PC-9 (cell line): ENCODE results near the gene ARHGAP24. TPM values are rescaled to one million over a fixed set of nuclear protein-coding genes. Genes with fewer than 3 reads are reported as not detected.

Experiments used
- BruUV-seq: library from RNA; stranded (reverse); fragments of 400-500 nt; replicated peaks from 2 replicates; lab custom pipeline; 2021; lab: Mats Ljungman, UMichigan
- CTCF ChIA-PET: fragments of 300-600 bp; sonication (Branson Sonifier 250); formaldehyde crosslinking; loops from one replicate; lab custom pipeline; 2022; ENCODE audit warnings: antibody characterized with exemption; lab: Charles Lee
- POLR2A ChIA-PET: fragments of 300-600 bp; sonication (Branson Sonifier 250); formaldehyde crosslinking; loops from one replicate; lab custom pipeline; 2022; ENCODE audit warnings: antibody characterized with exemption; ENCODE audit not compliant: unreplicated experiment; lab: Charles Lee
- DNase-seq, 2 experiments: peaks; one replicate each; pipeline versions ENCODE4 v3.0.0 to v3.0.0-alpha.2; 2015 to 2022; ENCODE audit warnings: mixed read lengths in 1 of 2
- H2AFZ ChIP-seq: fragments of 200-600 bp; sonication (generic); 2 replicates; pipeline ENCODE4 v1.8.1; 2017; ENCODE audit warnings: antibody characterized with exemption
- H3F3A ChIP-seq: fragments of 200-600 bp; sonication (generic); 2 replicates; pipeline ENCODE4 v1.8.1; 2017; ENCODE audit warnings: antibody characterized with exemption, mild to moderate bottlenecking, low read depth; ENCODE audit not compliant: insufficient read depth
- H3K27ac ChIP-seq: fragments of 200-600 bp; sonication (generic); 2 replicates; pipeline ENCODE4 v1.6.1; 2016; ENCODE audit warnings: mixed run types
- H3K27me3 ChIP-seq: fragments of 200-600 bp; sonication (generic); 2 replicates; pipeline ENCODE4 v1.6.1; 2016; ENCODE audit warnings: low read depth, mixed run types; ENCODE audit not compliant: insufficient read depth
- H3K36me3 ChIP-seq: fragments of 200-600 bp; sonication (generic); 2 replicates; pipeline ENCODE4 v1.6.1; 2016; ENCODE audit warnings: low read depth, mixed run types
- H3K4me1 ChIP-seq: fragments of 200-600 bp; sonication (generic); replicated peaks from 2 replicates; pipeline ENCODE4 v1.6.1; 2016; ENCODE audit warnings: mixed run types; ENCODE audit not compliant: insufficient read depth
- H3K4me2 ChIP-seq: fragments of 200-600 bp; sonication (generic); 2 replicates; pipeline ENCODE4 v1.6.1; 2017; ENCODE audit warnings: mixed run types
- H3K4me3 ChIP-seq: fragments of 200-600 bp; sonication (generic); 2 replicates; pipeline ENCODE4 v1.6.1; 2016; ENCODE audit warnings: mixed run types
- H3K79me2 ChIP-seq: fragments of 200-600 bp; sonication (generic); 2 replicates; pipeline ENCODE4 v1.6.1; 2017; ENCODE audit warnings: low read depth, mixed run types
- H3K9me2 ChIP-seq: fragments of 200-600 bp; sonication (generic); 2 replicates; pipeline ENCODE4 v1.8.1; 2017; ENCODE audit warnings: mild to moderate bottlenecking; ENCODE audit not compliant: insufficient read depth
- H3K9me3 ChIP-seq: fragments of 200-600 bp; sonication (generic); 2 replicates; pipeline ENCODE4 v1.8.1; 2016; ENCODE audit warnings: low read depth; ENCODE audit not compliant: insufficient read depth
- H4K20me1 ChIP-seq: fragments of 200-600 bp; sonication (generic); 2 replicates; pipeline ENCODE4 v1.8.1; 2017; ENCODE audit not compliant: insufficient read depth
- CTCF ChIP-seq: fragments of 200-600 bp; sonication (generic); conservative IDR thresholded peaks from 2 replicates; pipeline ENCODE4 v1.6.1; 2017; ENCODE audit warnings: mixed run types, antibody characterized with exemption, mild to moderate bottlenecking, moderate library complexity
- EZH2 ChIP-seq: fragments of 200-600 bp; sonication (generic); IDR thresholded peaks from 2 replicates; pipeline ENCODE4 v1.8.0; 2017; ENCODE audit warnings: antibody characterized with exemption, low read depth
- intact Hi-C: fragments of 100-400 bp; cut with micrococcal nuclease; formaldehyde crosslinking; loops from one replicate; pipeline ENCODE4 v1.10.0; 2022; ENCODE audit not compliant: unreplicated experiment
- total RNA-seq: library from RNA; stranded (reverse); gene quantifications from 2 replicates; pipeline ENCODE4 v1.2.3, GENCODE V29; 2021

The ARHGAP24 gene
- total RNA-seq, 1 experiment from 2014 or later = 2.2 TPM

GRCh38 chr4:85940151-85940550, 465.2 kb downstream of the ARHGAP24 start:
- intact Hi-C loops = no loop called here
- no peak for TF ChIP-seq EZH2
- TF ChIP-seq CTCF = no peak
- CTCF ChIA-PET = no interaction called here

GRCh38 chr4:85942107-85942506, 467.2 kb downstream of the ARHGAP24 start:
- no peak overlapping the region for H2AFZ ChIP-seq
- POLR2A ChIA-PET = no interaction called here
- no peaks in the 10 kb centered on the region for H3K4me1 ChIP-seq
- BruUV-seq = no TSS peak
- H3K4me3 ChIP-seq = no peak overlapping the region
- no peaks in the 10 kb centered on the region for H3K36me3 ChIP-seq
- H3K4me2 ChIP-seq = no peak overlapping the region
- H3K9me2 ChIP-seq = no peaks in the 10 kb centered on the region
- intact Hi-C loops = no loop called here
- H4K20me1 ChIP-seq = no peaks in the 10 kb centered on the region
- CTCF ChIA-PET = no interaction called here
- H3K9me3 ChIP-seq = no peaks in the 10 kb centered on the region
- no peaks in the 10 kb centered on the region for H3K79me2 ChIP-seq
- H3F3A ChIP-seq = no peaks in the 10 kb centered on the region
- H3K27ac ChIP-seq = no peak overlapping the region
- no peaks in the 10 kb centered on the region for H3K27me3 ChIP-seq
- TF ChIP-seq EZH2 (no peak), CTCF (no peak)
- no peak for DNase-seq

More at GRCh38 chr4:85940151-85940550, 465.2 kb downstream of the ARHGAP24 start:
- POLR2A ChIA-PET = no interaction called here
- H2AFZ ChIP-seq = no peak overlapping the region
- H3K9me2 ChIP-seq = no peaks in the 10 kb centered on the region
- no peaks in the 10 kb centered on the region for H3K9me3 ChIP-seq
- H3K4me1 ChIP-seq = no peaks in the 10 kb centered on the region
- H3K36me3 ChIP-seq = no peaks in the 10 kb centered on the region
- H3K79me2 ChIP-seq = no peaks in the 10 kb centered on the region
- H4K20me1 ChIP-seq = no peaks in the 10 kb centered on the region
- H3K4me2 ChIP-seq = no peak overlapping the region
- no peak for DNase-seq
- BruUV-seq = no TSS peak
- H3K4me3 ChIP-seq = no peak overlapping the region
- no peaks in the 10 kb centered on the region for H3K27me3 ChIP-seq
- H3K27ac ChIP-seq = no peak overlapping the region
- no peaks in the 10 kb centered on the region for H3F3A ChIP-seq

- CTCF ChIA-PET = no interaction called here
- TF ChIP-seq EZH2 (no peak), CTCF (no peak)
- no peaks in the 10 kb centered on the region for H4K20me1 ChIP-seq
- no peaks in the 10 kb centered on the region for H3K9me2 ChIP-seq
- H3K36me3 ChIP-seq = no peaks in the 10 kb centered on the region
- H3K4me3 ChIP-seq = no peak overlapping the region
- no peak overlapping the region for H2AFZ ChIP-seq
- intact Hi-C loops = no loop called here
- no peaks in the 10 kb centered on the region for H3K79me2 ChIP-seq
- H3K9me3 ChIP-seq = no peaks in the 10 kb centered on the region
- H3K4me2 ChIP-seq = no peak overlapping the region
- DNase-seq = no peak
- no peaks in the 10 kb centered on the region for H3F3A ChIP-seq
- POLR2A ChIA-PET = no interaction called here
- no peak overlapping the region for H3K27ac ChIP-seq
- H3K4me1 ChIP-seq = no peaks in the 10 kb centered on the region
- H3K27me3 ChIP-seq = no peaks in the 10 kb centered on the region
- BruUV-seq = no TSS peak
Measured at GRCh38 chr4:85946821-85947220, 471.9 kb downstream of the ARHGAP24 start.
